Pons (tissue), 1 donor: ENCODE measurements around the gene SAC3D1.

ENCODE experiments used
- DNase-seq: peaks from one replicate; pipeline ENCODE4 v3.0.0-alpha.2; 2016; ENCODE audit warnings: low spot score

SAC3D1 gene

GRCh38 chr11:65026810-65027209 is 14.2 kb upstream of the SAC3D1 start:
- DNase-seq, result no peak

- DNase-seq, result peak; percentile 98
These were observed 13.6 kb upstream of the SAC3D1 start, which contains the start of gene SNX15 for GRCh38 chr11:65027213-65028067. TSS of gene SNX15 (plus strand) at chr11:65027439. CDS start at chr11:65027538, 99 bp downstream.

- DNase-seq, result no peak
These were observed 8.8 kb upstream of the SAC3D1 start for GRCh38 chr11:65032216-65032615.

- no peak for DNase-seq
These were observed 6.6 kb upstream of the SAC3D1 start for GRCh38 chr11:65034423-65034822.

- DNase-seq, result no peak
These were observed 5.4 kb upstream of the SAC3D1 start for GRCh38 chr11:65035579-65035978.

- DNase-seq, result peak; percentile 77
These were observed 4.1 kb upstream of the SAC3D1 start for GRCh38 chr11:65036931-65037330.

GRCh38 chr11:65040520-65040846 is 527 bp upstream of the SAC3D1 start:
- DNase-seq, result no peak

- no peak for DNase-seq
These were observed 1.9 kb downstream of the SAC3D1 start for GRCh38 chr11:65042891-65043290.

GRCh38 chr11:65043881-65044501 is 3.0 kb downstream of the SAC3D1 start:
- DNase-seq, result peak; percentile 76

- DNase-seq, result no peak
These were observed 4.1 kb downstream of the SAC3D1 start for GRCh38 chr11:65045061-65045460.

GRCh38 chr11:65045728-65046127 is 4.7 kb downstream of the SAC3D1 start:
- DNase-seq, result no peak

GRCh38 chr11:65047581-65048422 is 6.8 kb downstream of the SAC3D1 start:
- no peak for DNase-seq

- DNase-seq, result no peak
These were observed 10.4 kb downstream of the SAC3D1 start for GRCh38 chr11:65051398-65051858.

- DNase-seq, result no peak
These were observed 13.0 kb downstream of the SAC3D1 start for GRCh38 chr11:65053827-65054508.

GRCh38 chr11:65055538-65055937 is 14.5 kb downstream of the SAC3D1 start:
- no peak for DNase-seq

GRCh38 chr11:65056999-65057398 is 16.0 kb downstream of the SAC3D1 start:
- no peak for DNase-seq

- DNase-seq, result no peak
These were observed 16.5 kb downstream of the SAC3D1 start for GRCh38 chr11:65057526-65057925.

GRCh38 chr11:65058012-65058411 is 17.0 kb downstream of the SAC3D1 start:
- DNase-seq, result no peak

- no peak for DNase-seq
These were observed 17.5 kb downstream of the SAC3D1 start, which contains the start of gene NAALADL1 for GRCh38 chr11:65058419-65059054. TSS of gene NAALADL1 (minus strand) at chr11:65058553. CDS start at chr11:65058521, 32 bp downstream.

- no peak for DNase-seq
These were observed 18.5 kb downstream of the SAC3D1 start for GRCh38 chr11:65059523-65059922.
